ENCODE results near the gene RASGEF1C. TPM values are rescaled to one million over a fixed set of nuclear protein-coding genes. Genes with fewer than 3 reads are reported as not detected.

The RASGEF1C gene
- total RNA-seq, 4 donors from 2014 or later, result 0.58 to 4.0 (median 2.1) TPM

DNA sequence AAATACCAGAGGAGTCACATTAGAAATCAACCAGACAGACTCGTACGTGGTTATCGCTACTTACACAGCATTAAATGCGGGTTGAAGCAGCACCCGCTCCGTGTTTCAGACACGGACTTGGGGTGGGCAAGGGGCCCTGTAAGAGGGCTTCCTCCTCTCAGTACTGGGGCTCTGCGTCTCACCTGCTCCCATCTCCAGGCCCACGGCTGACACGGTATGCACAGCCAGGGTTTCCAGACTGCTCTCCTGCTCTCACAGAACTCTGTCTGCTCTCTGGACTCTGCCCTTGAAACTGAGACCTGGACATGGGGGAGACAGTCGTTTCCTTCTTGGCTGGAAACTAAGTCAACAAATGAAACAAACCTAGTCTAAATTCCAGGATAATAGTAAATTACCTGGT, 24.7 kb upstream of the RASGEF1C start:
- Histone ChIP-seq H3K4me3 (replicated peaks in 1 of 3) (no peak overlapping the region), H3K36me3 (peaks cover 11 to 24% of the 10 kb centered on the region in 2 donors), H3K9me3 (no peaks in the 10 kb centered on the region), H3K27ac (no peak overlapping the region), H3K27me3 (no peaks in the 10 kb centered on the region), H3K4me1 (no peaks in the 10 kb centered on the region)
- intact Hi-C loops (cut with DNase I), result no loop called here
- 84 to 92% methylated on average over 11 of the region's 11 CpGs for WGBS, 2 donors
- no peak for TF ChIP-seq POLR2A (IDR thresholded peaks at IDR 0.05)
- no peak for TF ChIP-seq CTCF (IDR thresholded peaks at IDR 0.05)
- DNase-seq, result no peak

DNA sequence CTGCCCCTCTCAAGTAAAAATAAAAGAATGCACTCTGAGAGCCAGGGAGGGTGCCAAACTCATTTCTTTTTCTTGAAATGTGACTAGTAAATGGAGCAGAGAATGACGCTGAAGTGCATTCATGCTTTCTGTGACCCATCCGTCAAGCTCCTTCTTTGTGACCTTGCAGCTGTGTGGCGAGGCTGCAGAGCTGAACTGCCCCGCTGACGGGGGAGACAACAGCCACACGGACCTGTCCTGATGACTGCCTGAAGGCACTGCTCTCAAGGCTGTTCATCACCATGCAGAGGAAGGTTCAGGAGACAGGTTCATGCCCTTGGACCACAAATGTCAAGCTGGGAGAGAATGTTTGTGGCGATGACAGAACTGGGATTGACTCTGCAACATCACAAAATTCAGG, 21.0 kb upstream of the RASGEF1C start:
- intact Hi-C loops (cut with DNase I), result no loop called here
- WGBS, 2 donors, result 82 to 90% methylated on average over 5 to 7 of the region's 7 CpGs
- Histone ChIP-seq H3K4me1 (no peaks in the 10 kb centered on the region), H3K4me3 (replicated peaks in 1 of 3) (no peak overlapping the region), H3K27me3 (no peaks in the 10 kb centered on the region), H3K27ac (no peak overlapping the region), H3K36me3 (peaks cover 5 to 11% of the 10 kb centered on the region in 2 donors), H3K9me3 (no peaks in the 10 kb centered on the region)
- TF ChIP-seq CTCF (IDR thresholded peaks at IDR 0.05), result no peak
- no peak for TF ChIP-seq POLR2A (IDR thresholded peaks at IDR 0.05)
- no peak for DNase-seq

DNA sequence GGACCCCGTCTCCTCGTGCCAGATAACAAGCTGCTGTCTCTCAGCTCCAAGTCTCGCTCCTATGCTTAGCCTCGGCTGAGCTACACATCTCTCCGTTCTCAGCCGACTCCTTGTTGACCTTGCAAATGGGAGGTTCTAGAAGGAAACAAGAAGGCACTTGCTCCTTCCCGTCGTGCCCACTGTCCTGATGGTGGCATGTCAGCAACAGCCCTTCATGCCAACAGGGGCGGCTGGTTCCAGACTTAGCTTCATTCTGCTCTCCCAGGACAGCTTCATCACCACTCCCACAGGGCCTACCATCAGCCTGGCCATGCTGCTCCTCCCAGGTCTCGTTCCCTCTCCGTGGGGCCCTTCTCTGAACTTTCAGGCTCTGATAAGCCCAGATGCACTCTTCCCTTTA, 13.0 kb upstream of the RASGEF1C start:
- H3K9me3 ChIP-seq, result no peaks in the 10 kb centered on the region
- H3K36me3 ChIP-seq, result no peaks in the 10 kb centered on the region
- TF ChIP-seq CTCF (IDR thresholded peaks at IDR 0.05) (no peak), POLR2A (IDR thresholded peaks at IDR 0.05) (no peak)
- DNase-seq, result no peak
- H3K27ac ChIP-seq, result no peak overlapping the region
- H3K4me1 ChIP-seq, result no peaks in the 10 kb centered on the region
- 92 to 95% methylated on average over 11 of the region's 11 CpGs for WGBS, 2 donors
- intact Hi-C loops (cut with DNase I), result no loop called here
- H3K27me3 ChIP-seq, result no peaks in the 10 kb centered on the region
- H3K4me3 ChIP-seq (replicated peaks in 1 of 3), result no peak overlapping the region

DNA sequence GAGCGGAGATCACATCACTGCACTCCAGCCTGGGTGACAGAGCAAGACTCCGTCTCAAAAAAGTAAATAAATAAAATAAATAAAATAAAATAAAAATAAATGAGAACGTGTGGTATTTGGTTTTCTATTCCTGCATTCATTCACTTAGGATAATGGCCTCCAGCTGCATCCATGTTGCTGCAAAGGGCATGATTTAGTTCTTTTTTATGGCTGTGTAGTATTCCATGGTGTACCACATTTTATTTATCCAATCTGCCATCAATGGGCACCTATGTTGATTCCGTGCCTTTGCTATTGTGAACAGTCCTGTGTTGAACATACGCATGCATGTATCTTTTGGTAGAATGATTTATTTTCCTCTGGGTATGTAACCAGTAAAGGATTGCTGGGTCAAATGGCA, 8.8 kb upstream of the RASGEF1C start:
- DNase-seq, result no peak
- Histone ChIP-seq H3K36me3 (no peaks in the 10 kb centered on the region), H3K27me3 (no peaks in the 10 kb centered on the region), H3K27ac (no peak overlapping the region), H3K9me3 (no peaks in the 10 kb centered on the region), H3K4me1 (no peaks in the 10 kb centered on the region), H3K4me3 (replicated peaks in 1 of 3) (no peak overlapping the region)
- 95 to 98% methylated on average over 5 of the region's 5 CpGs for WGBS, 2 donors
- no peak for TF ChIP-seq CTCF (IDR thresholded peaks at IDR 0.05)
- no peak for TF ChIP-seq POLR2A (IDR thresholded peaks at IDR 0.05)
- intact Hi-C loops (cut with DNase I), result no loop called here

DNA sequence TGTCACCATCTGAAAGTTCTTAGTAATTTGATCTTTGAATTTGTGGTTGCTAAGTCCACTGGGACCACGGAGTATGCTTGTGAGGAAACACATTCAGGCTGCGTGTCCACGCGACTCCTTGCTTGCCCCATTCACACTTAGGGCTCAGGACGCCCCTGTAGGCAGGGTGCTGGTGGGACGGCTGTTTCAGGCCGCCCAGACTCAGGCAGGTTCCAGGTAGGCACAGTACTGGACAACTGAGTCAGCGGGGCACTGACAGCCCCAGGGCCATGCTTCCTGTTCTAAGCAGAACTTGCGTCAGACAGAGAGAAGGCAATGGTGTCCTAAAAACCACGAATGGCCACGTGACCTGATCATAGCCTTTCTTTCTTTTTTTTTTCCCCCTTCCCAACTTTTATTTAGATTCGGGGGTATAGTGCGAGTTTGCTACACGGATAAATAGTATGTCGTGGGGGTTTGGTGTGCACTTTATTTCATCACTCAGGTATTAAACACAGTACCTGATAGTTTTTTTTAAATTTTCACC, 7.7 kb upstream of the RASGEF1C start:
- Histone ChIP-seq H3K4me1 (no peaks in the 10 kb centered on the region), H3K9me3 (no peaks in the 10 kb centered on the region), H3K4me3 (replicated peaks in 1 of 3) (no peak overlapping the region), H3K27me3 (no peaks in the 10 kb centered on the region), H3K27ac (no peak overlapping the region), H3K36me3 (no peaks in the 10 kb centered on the region)
- intact Hi-C loops (cut with DNase I), result no loop called here
- DNase-seq, result no peak
- WGBS, 2 donors, result 91 to 93% methylated on average over 15 of the region's 15 CpGs
- no peak for TF ChIP-seq POLR2A (IDR thresholded peaks at IDR 0.05)
- TF ChIP-seq CTCF (IDR thresholded peaks at IDR 0.05), result no peak
